Measurements from ENCODE around the gene CERK.

Gene CERK

DNA sequence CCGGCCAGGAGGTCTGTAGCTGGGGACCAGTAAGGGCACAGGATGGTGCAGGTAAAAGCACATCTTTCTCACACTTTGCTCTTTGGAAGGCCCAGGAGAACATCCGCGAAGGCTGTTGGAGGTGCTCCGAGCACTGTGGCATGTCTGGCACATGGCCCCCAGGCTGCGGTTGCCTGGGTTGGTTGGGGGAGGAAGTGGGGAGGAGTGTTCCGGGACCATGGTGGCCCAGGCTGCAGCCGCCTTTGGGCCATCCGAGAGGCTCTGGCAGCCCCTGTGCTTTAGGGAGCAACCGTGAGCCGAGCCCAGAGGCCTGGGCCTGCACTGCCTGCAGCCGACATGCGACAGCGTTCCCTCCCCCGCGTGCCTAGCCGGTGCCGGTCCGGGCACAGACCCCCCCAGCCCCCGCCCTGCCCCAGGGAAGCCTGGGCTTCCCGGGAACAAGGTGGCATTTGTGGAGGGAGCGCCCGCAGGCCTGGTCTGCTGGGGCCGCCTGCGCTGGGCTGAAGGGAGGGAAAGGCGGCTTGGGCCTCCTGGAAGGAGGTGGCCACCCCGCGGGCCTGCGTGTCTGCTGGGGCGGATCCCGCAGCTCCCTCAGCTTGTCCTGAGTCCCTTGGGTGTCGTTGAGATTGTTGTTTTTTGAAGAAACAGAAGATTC is 59.9 kb downstream of the CERK start:
- no peak for DNase-seq (ENCODE audit: low spot score)

DNA sequence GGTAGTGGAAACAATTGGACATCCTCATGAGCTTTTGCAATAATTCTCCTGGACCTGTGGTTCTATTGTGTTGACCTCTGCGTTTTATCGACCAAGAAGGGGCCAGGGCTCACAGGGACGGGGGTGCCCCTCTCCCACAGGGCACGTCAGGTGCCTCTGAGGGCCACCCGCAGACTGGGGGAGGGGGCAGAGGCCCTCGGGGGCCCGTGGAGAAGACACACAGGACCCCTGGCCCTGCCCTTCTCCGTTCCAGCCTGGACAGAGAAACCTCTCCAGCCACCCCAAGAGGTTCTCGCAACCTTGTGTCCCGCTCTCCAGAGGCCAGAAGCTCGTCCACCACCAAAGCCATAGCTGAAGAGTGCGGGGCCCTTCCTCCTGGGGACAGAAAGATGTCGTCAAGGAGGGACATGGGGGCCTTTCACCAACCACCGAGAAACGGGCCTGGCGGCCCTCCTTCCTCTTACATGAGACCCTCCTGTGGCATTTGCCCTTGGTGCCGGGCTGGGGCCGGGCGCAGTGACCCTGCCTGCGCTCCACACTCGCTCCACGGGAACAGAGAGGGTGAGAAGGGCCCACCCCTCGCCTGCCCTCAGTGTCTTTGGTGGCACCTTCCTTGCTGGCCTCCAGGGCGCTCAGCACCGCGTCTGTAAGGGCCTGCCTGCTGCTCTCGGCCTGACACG is 60.6 kb downstream of the CERK start:
- no peak for DNase-seq (ENCODE audit: low spot score)

DNA sequence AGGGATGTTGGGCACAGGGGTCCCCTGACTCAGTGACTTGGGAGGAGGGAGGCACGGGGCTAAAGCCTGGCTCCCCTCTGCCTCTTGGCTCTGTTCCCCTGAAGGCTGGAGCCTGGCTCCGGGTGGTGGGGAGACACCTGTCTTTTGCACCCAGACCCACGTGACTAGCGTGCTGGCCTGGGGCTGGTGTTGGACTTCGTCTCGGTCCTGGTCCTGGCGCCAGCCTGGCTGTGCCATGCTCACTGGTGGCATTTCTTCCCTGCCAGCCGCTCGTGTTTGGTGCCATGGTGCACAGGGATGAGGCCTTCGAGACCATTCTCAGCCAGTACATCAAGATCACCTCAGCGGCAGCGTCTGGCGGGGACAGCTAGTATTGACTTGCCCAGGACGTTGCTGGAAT is 61.2 kb downstream of the CERK start:
- DNase-seq (ENCODE audit: low spot score) = no peak

DNA sequence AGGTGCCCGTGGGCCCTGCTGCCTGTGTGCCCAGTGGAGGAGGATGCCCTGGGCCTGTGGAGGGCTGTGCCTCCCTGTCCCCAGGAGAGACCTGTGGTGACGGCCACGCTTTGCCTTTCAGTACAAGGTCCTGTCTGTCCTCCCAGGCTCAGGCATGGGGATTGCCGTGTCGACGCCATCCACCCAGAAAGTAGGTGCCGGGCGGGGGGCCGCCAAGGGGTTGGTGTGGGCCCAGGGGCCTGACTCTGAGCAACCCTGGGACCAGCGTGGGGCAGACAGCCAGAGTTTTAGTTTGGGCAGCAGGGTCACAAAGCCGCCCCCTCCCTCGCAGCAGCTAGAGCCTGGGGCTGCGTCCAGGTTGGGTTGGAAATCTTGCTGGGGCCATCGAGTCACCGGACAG is 61.6 kb downstream of the CERK start:
- no peak for DNase-seq (ENCODE audit: low spot score)

DNA sequence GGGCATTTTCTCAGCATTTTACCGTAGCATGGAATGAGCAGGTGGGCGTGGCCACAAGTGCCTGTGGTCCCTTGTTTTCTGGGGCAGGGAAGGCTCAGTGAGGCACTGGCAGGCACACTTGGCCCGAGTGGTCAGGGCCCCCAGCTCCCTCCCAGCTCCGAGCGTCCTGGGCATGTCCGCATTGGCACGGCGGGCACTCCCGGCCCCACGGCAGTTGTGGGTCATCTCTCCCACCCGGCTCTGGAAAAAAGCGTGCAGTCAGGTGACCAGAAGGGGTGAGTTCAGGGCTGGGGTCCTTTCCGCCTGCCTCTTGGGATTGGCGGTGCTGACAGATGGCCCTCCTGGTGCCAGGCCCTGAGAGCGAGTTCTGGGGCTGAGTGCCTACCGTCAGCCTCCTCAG is 62.1 kb downstream of the CERK start:
- no peak for DNase-seq (ENCODE audit: low spot score)

DNA sequence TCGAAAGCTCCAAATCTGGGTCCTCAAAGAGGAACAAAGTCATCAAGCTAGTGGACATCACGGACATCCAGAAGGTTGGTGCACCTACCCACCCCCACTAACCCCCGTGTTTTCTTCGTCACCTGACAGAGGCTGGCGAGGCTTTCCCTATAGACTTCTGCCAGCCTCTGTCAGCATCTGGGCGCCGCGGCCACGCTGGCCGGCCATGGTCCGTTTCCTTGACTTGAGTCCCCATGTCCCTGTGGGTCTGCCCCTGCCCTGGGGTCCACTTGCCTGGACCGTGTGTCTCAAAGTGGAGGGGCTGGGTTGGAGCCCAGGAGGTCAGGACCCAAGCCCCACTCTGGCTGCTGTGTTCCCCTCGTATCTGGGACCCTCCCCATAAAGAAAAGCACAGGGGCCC is 62.6 kb downstream of the CERK start:
- DNase-seq (ENCODE audit: low spot score) = no peak

DNA sequence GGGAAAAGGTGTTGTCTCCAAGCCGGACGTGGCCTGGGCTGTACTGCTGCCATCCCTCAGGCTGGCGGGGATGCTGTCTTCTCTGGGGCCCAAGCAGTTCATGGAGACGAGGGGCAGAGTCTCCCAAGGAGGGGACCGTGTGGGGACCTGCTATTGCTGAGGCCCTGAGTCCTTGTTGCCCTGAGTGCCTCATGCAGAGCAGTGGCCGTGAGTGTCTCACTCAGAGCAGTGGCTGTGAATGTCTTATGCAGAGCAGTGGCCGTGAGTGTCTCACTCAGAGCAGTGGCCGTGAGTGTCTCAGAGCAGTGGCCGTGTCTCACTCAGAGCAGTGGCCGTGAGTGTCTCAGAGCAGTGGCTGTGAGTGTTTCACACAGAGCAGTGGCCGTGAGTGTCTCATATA is 63.1 kb downstream of the CERK start:
- no peak for DNase-seq (ENCODE audit: low spot score)

DNA sequence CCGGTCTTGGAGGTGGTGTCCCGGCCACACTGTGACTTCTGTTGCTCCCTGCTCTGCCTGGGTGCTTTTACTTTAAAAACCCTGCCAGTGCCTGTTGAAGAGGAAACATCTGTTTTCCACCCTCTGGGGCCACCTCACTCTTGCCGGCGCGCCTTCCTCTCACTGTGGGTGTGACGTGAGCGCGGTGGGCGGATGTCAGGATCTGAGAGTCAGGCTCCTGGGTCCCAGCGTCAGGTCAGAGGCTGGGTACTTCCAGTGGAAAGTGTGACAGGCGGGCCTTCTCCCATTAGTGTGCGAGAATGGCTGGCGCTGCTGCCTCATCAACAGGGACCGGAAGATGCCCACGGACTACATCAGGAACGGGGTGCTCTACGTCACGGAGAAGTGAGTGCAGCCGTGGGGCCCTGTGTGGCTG is 63.7 kb downstream of the CERK start:
- DNase-seq (ENCODE audit: low spot score) = no peak

DNA sequence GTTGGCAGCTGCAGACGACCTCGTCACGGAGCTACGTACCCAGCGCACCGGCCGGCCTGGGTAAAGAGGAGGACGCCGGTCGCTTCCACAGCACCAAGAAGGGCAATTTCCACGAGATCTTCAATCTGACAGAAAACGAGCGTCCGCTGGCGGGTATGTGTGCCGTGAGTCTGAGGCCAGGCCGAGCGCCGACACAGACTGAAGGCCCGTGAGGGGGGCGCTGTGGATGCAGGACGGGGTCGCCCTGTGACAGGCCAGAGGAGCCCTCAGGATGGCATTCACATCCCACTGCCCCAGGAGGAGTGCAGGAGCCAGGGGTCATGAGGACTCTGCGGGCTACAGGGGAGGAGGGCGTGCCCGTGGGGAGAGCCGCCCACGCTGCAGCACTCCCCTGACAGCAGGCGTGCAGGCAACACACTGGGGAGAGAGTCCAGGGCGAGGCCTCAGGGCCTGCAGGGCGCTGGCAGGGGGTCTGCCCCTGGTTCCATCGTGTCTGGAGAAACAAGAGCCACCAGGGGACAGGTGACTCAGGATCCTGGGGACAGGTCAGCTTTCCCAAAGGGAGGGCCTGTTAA is 64.3 kb downstream of the CERK start:
- no peak for DNase-seq (ENCODE audit: low spot score)

DNA sequence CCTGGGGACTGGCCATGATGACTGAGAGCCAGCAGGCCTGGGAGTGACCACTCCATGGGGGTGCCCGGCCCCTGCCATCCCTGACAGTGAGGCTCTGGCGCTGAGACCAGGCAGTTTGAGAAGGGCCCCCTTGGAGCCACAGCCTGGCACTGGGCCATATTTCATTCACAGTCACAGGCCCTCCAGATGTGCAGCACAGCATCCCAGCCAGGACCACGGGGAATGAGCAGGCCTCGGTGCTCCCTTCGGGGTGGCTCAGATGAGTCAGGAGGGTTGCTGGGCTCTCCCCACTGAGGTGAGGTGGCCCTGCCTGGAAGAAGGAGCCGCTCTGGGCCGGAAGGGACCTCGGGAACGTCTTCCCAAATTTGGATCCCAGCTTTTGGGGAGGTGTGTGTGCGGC is 64.8 kb downstream of the CERK start:
- DNase-seq (ENCODE audit: low spot score) = peak; percentile 58

DNA sequence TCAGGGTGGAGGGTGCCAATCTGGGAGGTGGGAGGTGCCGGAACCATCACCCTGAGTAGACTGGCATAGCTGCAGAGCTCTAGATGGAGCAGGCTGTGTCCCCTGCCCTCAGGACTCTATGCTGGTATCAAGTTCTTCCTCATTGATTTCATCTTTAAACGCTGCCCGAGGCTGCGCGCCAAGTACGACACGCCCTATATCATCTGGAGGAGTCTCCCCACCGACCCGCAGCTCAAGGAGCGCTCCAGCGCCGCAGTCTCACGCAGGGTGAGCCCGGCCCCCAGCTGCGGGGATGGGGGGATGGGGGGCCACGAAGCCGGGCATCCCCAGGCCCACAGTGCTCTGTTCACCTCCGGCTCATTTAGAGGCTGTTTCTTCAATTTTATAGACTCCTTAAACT is 65.3 kb downstream of the CERK start:
- peak; percentile 59 for DNase-seq (ENCODE audit: low spot score)

DNA sequence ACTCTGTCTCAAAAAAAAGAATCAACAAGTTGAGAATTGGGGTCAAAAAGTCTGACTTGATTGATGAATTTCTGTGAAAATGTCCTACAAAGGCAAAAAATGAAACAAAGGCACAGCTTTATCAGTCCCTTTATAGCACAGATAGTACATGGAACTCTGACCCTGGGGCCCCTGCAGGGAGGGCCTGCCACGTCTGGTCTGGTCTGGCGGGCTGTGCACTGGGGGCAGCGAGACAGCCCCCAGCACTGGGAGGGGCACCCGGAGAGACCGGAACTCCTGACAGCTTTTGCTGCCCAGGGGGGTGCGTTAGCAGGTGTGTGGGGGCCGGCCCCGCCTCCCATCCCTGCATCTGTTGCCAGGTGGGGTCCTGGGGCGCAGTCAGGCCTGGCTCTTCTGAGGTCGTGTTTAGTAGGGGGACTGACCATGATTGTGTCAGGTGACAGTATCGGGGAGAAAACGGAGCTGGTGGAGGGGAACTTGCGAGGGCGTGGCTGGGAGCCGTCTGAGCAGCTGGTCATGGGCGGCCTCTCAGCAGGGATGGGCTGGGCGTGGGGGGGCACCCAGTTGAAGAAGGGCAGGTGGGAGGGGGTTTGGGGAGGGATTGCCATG is 66.1 kb downstream of the CERK start:
- DNase-seq (ENCODE audit: low spot score) = no peak

DNA sequence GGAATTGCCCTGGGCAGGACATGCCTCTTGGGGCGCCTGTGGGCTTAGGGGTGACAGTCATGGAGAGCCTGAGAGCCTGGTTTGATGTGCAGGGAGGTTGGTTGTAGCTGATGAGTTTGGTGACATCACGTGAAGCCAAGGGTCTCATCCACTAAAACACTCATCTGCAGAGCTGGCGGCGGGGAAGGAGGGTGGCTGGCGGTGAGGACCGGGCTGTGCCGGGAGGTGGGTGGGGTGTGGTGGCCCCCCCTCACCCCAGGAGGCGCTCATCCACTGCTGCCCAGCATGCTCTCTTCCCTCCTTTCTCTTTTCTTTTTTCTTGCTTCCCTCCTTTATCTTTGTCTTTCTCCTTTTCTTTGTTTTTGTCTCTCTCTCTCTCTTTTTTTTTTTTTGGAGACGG is 68.9 kb downstream of the CERK start:
- DNase-seq (ENCODE audit: low spot score) = no peak

DNA sequence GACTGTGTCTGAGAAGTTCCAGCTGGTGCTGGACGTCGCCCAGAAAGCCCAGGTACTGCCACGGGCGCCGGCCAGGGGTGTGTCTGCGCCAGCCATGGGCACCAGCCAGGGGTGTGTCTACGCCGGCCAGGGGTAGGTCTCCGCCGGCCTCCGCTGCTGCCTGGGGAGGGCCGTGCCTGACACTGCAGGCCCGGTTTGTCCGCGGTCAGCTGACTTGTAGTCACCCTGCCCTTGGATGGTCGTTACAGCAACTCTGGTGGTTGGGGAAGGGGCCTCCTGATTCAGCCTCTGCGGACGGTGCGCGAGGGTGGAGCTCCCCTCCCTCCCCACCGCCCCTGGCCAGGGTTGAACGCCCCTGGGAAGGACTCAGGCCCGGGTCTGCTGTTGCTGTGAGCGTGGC is 69.9 kb downstream of the CERK start:
- DNase-seq (ENCODE audit: low spot score) = no peak

DNA sequence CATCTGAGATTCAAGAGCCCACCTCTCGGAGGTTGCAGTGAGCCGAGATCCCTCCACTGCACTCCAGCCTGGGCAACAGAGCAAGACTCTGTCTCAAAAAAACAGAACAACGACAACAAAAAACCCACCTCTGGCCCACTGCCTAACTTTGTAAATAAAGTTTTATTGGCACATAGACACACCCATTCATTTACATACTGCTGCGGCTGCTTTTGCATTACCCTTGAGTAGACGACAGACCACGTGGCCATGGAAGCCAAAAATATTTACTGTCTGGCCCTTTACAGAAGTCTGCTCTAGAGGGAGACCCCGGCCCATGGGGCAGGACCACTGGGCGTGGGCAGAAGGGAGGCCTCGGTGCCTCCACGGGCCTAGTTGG is 70.8 kb downstream of the CERK start:
- no peak for DNase-seq (ENCODE audit: low spot score)

DNA sequence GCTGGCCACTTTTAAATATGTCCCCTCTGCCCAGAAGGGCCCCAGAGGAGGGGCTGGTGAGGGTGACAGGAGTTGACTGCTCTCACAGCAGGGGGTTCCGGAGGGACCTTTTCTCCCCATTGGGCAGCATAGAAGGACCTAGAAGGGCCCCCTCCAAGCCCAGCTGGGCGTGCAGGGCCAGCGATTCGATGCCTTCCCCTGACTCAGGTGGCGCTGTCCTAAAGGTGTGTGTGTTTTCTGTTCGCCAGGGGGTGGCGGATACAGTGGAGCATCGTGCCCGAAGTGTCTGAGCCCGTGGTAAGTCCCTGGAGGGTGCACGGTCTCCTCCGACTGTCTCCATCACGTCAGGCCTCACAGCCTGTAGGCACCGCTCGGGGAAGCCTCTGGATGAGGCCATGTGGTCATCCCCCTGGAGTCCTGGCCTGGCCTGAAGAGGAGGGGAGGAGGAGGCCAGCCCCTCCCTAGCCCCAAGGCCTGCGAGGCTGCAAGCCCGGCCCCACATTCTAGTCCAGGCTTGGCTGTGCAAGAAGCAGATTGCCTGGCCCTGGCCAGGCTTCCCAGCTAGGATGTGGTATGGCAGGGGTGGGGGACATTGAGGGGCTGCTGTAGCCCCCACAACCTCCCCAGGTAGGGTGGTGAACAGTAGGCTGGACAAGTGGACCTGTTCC is 71.3 kb downstream of the CERK start:
- no peak for DNase-seq (ENCODE audit: low spot score)

DNA sequence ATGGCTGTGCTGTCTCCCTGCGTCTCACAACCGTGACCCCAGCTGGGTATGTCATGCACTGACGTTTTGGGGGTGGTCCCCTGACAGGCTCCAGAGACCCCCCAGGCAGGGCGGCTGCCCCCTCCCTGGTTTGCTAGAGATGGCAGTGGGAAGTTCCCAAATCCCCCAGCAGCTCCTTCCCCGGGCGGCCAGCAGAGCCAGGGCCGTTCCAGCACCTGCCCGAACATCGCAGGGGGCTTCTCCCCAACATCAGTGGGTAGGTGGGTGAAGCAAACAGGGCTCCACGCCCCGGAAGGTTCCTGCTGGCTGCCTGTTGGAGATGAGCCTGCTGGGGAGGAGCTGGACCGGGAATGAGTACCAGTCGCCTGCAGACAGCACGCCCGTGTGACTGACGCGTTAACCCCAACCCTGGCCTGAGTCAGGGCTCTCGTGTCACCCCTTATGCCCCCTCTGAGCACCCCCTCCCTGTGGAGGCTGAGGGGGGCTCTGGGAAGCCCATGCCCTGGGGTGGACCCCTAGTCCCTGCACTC is 72.2 kb downstream of the CERK start:
- no peak for DNase-seq (ENCODE audit: low spot score)

DNA sequence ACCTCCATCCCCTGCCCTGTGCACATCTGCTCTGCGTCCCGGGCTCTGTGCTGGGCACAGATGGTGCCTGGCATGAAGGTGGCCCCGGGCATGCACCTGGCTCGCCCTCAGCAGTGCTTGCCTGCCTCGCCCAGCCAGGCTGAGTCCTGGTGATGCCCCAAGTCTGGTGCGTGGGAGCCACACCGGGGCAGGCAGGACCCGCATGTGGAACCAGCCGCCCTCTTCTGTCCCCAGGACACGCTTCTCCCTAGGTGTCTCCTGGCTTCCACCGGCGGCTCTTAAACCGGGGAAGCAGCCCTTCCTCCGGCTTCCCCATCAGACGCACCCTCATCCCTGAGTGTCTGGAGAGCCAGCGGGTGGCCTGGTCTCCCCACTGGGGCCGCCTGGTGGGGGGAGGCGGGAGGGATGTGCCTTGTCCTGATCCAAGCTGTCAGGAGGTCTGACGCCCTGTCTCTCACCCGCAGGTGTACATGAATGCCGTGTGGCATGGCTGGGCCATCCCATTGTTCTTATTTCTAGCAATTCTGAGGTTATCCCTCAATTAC is 72.8 kb downstream of the CERK start:
- no peak for DNase-seq (ENCODE audit: low spot score)

DNA sequence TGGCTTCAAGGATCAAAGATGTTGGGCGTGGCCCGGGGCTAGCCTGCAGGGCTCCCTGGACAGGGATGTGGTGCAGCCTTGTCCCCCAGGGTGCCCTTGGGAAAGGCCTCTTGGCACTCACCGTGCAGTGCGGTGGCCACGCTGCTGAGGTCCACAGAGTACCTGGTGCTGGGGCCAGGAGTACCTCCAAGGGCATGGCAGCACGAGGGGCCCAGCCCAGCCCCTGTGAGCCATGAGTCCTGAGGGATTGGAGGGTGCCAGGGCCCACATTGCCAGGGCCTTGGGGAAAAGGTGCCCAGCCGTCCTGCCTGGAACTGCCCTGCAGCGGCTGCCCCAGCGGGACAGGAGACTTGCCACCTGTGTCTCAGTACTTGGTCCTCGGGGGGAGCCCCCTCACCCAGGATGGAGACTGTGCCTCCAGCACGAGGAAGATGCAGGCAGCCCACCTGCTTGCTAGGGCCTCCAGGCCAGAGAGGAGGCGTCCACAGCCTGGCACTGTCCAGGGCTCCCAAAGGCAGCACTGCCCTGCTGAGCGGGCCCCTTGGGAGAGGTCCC is 73.7 kb downstream of the CERK start:
- DNase-seq (ENCODE audit: low spot score) = no peak

DNA sequence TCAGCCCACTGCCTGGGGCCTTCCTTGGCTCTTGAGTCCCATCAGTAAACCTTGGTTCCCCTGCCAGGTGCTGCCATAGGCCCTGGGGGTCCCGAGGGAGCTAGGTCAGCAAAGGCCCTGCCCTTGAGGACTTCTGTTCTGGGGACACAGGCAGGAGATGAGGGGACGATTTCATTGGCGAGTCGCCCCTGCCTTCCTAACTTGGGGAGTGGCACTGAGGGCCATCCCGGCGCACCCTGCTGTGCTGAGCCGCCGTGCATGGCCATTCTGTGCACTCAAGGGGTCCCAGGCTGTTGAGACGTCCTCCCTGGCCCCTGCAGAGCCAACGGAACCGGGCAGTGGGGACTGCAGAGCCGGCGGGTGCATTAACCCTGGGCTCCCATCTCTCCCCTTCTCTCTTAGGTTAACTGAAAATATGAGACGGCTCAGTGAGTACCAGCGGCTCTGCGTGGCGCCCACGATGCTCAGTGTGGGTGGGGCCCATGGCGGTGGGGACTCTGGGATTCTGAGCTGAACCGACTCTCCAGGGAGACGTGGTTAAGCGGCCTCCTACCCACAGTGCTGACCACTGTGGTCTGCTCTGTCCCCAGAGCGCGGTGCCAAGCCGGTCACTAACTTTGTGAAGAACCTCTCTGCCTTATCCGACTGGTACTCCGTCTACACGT is 74.5 kb downstream of the CERK start:
- no peak for DNase-seq (ENCODE audit: low spot score)

DNA sequence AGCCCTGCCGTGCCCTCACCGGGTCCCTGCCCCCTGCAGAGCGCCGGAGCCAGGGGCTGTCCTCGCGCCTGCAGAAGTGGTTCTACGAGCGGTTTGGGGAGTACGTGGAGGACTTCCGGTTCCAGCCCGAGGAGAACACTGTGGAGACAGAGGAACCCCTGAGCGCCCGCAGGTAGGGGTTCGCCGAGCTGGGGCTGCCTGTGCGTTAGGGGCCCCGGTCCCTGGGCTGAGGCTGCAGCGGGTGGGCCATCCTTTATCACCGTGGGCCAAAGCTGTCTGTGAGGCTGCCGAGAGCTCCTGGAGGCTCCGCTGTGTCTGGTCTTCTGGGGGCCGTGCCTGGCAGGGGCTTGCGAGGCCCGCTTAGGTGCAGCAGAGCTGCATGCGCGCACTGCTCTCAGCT is 75.1 kb downstream of the CERK start:
- DNase-seq (ENCODE audit: low spot score) = no peak

Data from AG20443 (cell line).